GM12891 (cell line): ENCODE results near the gene COL10A1.

Experiments
- DNase-seq: peaks from one replicate; pipeline ENCODE4 v3.0.0; 2011; ENCODE audit warnings: low spot score; ENCODE audit not compliant: insufficient read length
- FAIRE-seq: peaks from 2 replicates; lab custom pipeline; 2011; peaks lifted over from hg19 to GRCh38; lab: Jason Lieb, UNC
- PAX5 ChIP-seq: IDR thresholded peaks from 2 replicates; pipeline ENCODE4 v1.6.1; 2011; ENCODE audit warnings: low read length, moderate library complexity, mild to moderate bottlenecking; ENCODE audit not compliant: insufficient read depth, severe bottlenecking
- POLR2A ChIP-seq: IDR thresholded peaks from 2 replicates; pipeline ENCODE4 v1.6.1; 2011; ENCODE audit warnings: low read depth, low read length, control low read depth
- POLR2AphosphoS5 ChIP-seq: IDR thresholded peaks from 2 replicates; pipeline ENCODE4 v1.6.1; 2011; ENCODE audit warnings: low read depth, low read length, control low read depth
- POU2F2 ChIP-seq: IDR thresholded peaks from 2 replicates; pipeline ENCODE4 v1.6.1; 2011; ENCODE audit warnings: low read depth, mild to moderate bottlenecking, control low read depth, low read length, moderate library complexity
- SPI1 ChIP-seq: IDR thresholded peaks from 2 replicates; pipeline ENCODE4 v1.6.1; 2011; ENCODE audit warnings: low read depth, low read length, control low read depth
- TAF1 ChIP-seq: IDR thresholded peaks from 2 replicates; pipeline ENCODE4 v1.6.1; 2011; ENCODE audit warnings: low read depth, low read length, control low read depth

The COL10A1 gene

DNA sequence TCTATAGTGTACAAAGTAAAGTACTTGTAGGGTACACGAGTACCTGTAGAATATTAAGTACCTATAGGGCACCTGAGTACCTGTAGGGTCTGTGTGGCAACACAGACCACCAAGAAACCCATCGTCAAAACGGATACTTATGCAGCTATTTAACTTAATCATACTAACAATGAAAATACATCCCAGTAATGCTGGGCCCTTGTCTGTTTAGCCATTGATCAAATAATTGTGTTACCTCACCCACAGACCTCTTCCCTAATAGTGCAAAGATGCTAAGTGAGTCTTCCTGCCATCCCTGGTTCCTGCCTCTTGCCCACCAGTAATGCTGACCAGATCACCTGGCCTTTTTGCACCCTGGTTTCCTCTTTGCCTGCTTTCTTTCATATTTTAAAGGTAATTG, 7.5 kb upstream of the COL10A1 start:
- DNase-seq (no peak), FAIRE-seq (no peak)
- TF ChIP-seq TAF1 (no peak), POU2F2 (no peak), SPI1 (no peak), POLR2AphosphoS5 (no peak), POLR2A (no peak), PAX5 (no peak)

DNA sequence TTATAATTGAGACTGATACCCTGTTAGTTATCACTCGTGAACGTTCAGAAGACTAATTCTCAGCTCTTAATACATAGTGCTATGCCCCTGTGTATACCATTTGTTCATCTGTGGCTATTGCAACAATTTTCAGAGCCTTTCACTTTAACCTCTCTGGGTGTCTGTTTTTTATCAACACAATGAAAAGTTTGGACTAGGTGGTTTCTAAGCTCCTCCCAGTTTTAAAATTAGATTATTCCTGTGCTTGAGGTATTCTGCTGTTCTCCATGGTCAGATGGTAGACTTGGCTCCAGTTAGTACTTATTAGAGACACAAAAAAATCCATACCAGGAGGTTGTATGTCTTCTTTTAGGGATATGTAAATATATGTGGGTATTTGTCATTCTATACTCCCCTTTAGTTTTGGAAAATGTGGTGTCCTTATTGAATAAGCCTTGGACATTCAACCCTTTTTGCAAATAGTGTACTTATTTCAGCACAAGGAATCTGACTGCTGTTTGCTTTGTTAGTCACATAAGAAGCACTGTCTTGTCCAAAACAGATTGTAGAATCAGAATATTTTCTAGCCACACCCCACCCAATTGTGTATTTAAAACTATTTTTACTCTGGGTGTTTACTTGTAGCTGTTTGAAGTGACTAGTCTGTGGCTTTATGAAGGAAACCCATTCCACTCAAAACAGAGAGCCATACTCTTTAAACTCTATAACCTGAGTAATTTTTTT, 2.0 kb upstream of the COL10A1 start:
- no peak for TF ChIP-seq PAX5
- TF ChIP-seq TAF1, result no peak
- TF ChIP-seq POLR2A, result no peak
- TF ChIP-seq POLR2AphosphoS5, result no peak
- no peak for TF ChIP-seq SPI1
- TF ChIP-seq POU2F2, result no peak
- FAIRE-seq (peak; percentile 20), DNase-seq (no peak)

DNA sequence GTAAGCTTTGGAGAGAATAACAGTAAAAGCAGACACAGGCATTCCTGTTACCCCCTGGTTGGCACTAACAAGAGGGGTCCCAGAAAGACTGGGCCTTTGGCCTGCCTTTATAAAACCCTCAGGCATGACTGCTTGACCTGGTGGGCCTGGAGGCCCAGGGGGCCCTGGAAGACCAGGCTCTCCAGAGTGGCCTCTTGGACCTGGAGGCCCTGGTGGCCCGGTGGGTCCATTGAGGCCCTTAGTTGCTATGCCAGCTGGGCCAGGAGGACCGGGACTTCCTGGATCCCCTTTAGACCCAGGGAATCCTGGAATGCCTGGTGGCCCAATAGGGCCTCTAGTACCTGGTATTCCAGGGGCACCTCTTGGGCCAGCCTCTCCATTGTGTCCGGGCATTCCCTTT, 5.5 kb downstream of the COL10A1 start:
- DNase-seq, result no peak
- FAIRE-seq, result no peak
- TF ChIP-seq SPI1 (no peak), POLR2A (no peak), PAX5 (no peak), POLR2AphosphoS5 (no peak), TAF1 (no peak), POU2F2 (no peak)

DNA sequence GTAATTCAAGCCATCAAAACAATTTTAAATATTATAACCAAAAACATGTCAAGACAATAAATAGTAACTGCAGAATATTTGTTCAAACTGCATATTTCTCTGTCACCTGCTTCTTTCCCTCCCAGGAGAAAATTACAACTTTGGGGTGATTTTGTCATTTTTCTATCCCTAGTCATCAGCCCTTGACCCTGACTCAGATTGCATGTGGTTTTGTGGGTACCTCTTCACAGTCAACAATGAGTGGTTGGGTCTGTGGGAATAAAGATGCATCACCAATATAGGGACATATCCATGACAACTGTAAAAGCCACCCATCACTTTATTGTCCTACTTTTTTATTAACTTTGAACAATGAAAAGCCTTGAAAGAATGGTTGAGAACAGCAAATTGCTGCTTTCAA, 7.3 kb downstream of the COL10A1 start:
- TF ChIP-seq POU2F2 (no peak), TAF1 (no peak), POLR2A (no peak), SPI1 (no peak), PAX5 (no peak), POLR2AphosphoS5 (no peak)
- FAIRE-seq, result peak; percentile 5
- DNase-seq, result no peak

DNA sequence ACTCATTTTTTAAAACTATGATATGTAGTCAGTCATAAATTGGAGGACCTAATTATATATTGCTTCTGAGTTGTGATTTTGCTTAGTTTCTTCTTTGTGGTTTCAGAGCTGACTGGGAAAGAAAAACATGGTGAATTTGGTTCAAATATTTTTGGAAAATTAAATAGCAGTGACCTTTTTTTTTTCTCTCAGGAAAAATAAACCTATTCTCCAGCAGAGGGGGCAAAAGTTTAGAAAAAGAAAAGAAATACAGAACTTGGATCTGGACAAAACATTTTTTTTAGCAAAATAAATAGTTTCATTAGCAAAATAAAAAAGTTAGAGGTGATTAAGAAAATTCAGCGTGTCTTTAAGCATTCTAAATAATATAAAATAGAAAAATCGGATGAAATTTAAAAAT, 10.2 kb downstream of the COL10A1 start:
- no peak for TF ChIP-seq TAF1
- TF ChIP-seq POU2F2, result no peak
- TF ChIP-seq PAX5, result no peak
- TF ChIP-seq POLR2AphosphoS5, result no peak
- TF ChIP-seq POLR2A, result no peak
- no peak for TF ChIP-seq SPI1
- FAIRE-seq, result no peak
- no peak for DNase-seq

DNA sequence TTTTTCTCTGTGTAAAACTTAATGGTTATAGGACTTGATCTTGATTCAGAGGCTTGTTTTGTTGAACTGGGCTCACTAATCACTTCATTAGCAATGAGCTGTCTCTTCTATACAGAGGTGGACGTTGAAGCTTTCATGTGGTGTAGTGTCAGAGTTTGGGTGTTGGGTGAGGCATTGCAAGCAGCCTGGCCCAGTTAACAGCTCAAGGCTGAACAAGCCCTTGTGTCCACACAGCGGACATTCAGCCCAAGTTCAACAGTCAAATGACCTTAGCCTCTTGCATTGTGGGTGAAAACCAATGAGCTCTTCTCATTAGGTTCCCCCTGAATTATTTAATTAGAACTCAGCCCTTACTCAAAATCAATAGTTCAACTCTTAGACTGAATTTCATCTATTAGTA, 12.5 kb downstream of the COL10A1 start:
- TF ChIP-seq POLR2AphosphoS5 (no peak), PAX5 (no peak), POLR2A (no peak), POU2F2 (no peak), SPI1 (no peak), TAF1 (no peak)
- FAIRE-seq (no peak), DNase-seq (no peak)

DNA sequence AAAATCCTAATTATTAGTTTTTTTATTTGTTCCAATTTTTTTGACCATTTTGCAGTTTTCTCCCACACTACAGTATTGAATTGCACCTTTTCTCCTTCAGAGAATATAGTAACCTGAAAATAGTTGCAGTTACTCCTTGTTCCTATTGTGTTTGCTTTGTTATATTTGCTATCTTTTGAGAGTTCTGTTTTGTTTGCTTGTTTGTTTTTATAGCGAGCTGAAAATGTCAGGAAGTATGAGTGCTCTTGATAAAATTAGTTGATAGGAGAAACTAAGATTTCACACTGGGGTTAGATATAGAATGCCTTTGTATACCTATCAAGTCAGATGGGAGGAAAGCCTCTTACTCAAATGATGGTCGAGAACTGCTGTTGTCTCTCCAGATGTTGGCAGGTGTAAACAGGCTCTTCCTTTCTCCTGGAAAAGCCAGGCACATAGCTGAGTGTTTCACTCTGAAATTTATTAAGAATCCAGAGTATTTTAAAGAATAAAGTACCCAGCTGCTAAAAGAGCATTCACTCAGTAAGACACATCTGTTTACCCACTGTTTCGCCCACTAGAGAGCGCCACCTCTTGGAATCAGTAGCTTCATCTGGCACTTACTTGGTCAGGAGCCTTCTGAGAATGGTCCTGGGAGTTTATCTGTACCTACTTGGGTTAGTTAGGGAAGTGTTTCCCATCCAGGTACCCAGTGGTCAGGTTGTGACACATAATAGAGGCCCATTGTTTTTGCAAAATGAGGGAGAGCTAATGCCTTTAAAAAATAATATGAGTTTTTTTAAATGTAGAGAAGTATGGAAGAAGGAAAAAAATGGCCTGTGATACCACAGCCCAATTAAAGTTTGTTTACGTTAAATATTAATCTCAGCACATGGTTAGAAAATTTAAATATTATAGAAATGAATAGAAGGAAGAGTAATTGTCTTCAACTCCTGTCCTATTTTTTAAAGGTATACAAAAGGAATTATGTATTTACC, 14.1 kb downstream of the COL10A1 start:
- FAIRE-seq (peak; percentile 86), DNase-seq (no peak)
- TF ChIP-seq POLR2A (no peak), PAX5 (no peak), TAF1 (no peak), SPI1 (no peak)

DNA sequence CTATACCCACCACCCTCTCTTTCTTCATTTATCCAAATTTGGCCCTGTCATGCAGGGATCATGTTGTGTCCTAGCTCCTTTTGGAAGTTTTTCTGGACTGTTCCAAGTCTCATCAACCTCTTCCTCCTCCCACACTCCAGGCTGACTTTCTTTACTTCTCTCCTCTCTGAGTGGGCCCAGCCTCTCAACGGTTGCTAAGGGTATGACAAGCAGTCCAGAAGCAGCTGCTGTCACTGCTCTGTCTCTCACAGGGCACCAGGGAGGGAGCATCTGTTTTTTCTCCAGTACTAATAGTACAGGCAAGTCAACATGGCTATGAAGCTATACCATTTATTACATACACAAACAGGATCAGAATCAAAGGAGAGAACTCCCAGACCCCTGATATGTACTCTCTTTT, 17.1 kb downstream of the COL10A1 start:
- DNase-seq (no peak), FAIRE-seq (peak; percentile 38)
- TF ChIP-seq TAF1, result no peak
- no peak for TF ChIP-seq POLR2A
- TF ChIP-seq POU2F2, result no peak

DNA sequence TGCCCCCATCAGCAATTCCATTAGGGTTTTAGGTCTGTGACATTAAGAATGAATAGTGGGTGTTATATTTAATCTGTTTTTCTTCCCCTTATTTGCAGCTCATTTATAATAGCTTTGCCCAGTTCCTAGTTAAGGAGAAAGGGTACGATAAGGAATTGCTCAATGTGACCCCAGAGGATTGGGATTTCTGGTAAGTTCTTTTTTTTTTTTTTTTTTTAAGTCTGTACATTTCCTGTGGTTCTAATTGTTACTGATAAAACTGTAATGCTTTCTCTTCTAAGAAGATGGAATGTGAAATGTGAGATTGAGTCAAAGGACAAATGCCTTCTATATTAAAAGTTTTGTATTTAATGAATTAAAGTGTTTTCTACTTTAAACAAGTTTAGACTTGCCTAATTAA, 19.8 kb downstream of the COL10A1 start:
- DNase-seq (no peak), FAIRE-seq (no peak)
- no peak for TF ChIP-seq TAF1
- TF ChIP-seq POLR2A, result no peak
- TF ChIP-seq PAX5, result no peak
- no peak for TF ChIP-seq POU2F2
- no peak for TF ChIP-seq SPI1
- no peak for TF ChIP-seq POLR2AphosphoS5
